ENCODE results near the gene SCAANT1.

Gene SCAANT1

GRCh38 chr3:63911873-63912767 lies at the start of gene SCAANT1:
Gene SCAANT1, minus strand, starts transcription at chr3:63912383.
- DNase-seq = peak; percentile 41

- no peak for DNase-seq
Measured at GRCh38 chr3:63961891-63962290, 49.7 kb upstream of the SCAANT1 start.

- no peak for DNase-seq
Measured at GRCh38 chr3:63960048-63960711, 48.0 kb upstream of the SCAANT1 start.

GRCh38 chr3:63959146-63959545 lies 47.0 kb upstream of the SCAANT1 start:
- DNase-seq = no peak

GRCh38 chr3:63955830-63956545 lies 43.8 kb upstream of the SCAANT1 start:
- DNase-seq = no peak

- no peak for DNase-seq
Measured at GRCh38 chr3:63955036-63955650, 43.0 kb upstream of the SCAANT1 start.

- DNase-seq = no peak
Measured at GRCh38 chr3:63954182-63954581, 42.0 kb upstream of the SCAANT1 start.

GRCh38 chr3:63952248-63952594 lies 40.0 kb upstream of the SCAANT1 start:
- no peak for DNase-seq

GRCh38 chr3:63951492-63952247 lies 39.5 kb upstream of the SCAANT1 start:
- DNase-seq = no peak

GRCh38 chr3:63950698-63951097 lies 38.5 kb upstream of the SCAANT1 start:
- no peak for DNase-seq

- DNase-seq = no peak
Measured at GRCh38 chr3:63949005-63949404, 36.8 kb upstream of the SCAANT1 start.

- no peak for DNase-seq
Measured at GRCh38 chr3:63947594-63947993, 35.4 kb upstream of the SCAANT1 start.

- no peak for DNase-seq
Measured at GRCh38 chr3:63946753-63947152, 34.6 kb upstream of the SCAANT1 start.

GRCh38 chr3:63945558-63946096 lies 33.4 kb upstream of the SCAANT1 start:
- no peak for DNase-seq

- no peak for DNase-seq
Measured at GRCh38 chr3:63943678-63944077, 31.5 kb upstream of the SCAANT1 start.

GRCh38 chr3:63942528-63942927 lies 30.3 kb upstream of the SCAANT1 start:
- no peak for DNase-seq

- no peak for DNase-seq
Measured at GRCh38 chr3:63940389-63940757, 28.2 kb upstream of the SCAANT1 start.

- DNase-seq = no peak
Measured at GRCh38 chr3:63937661-63938651, 25.8 kb upstream of the SCAANT1 start.

GRCh38 chr3:63936925-63937324 lies 24.7 kb upstream of the SCAANT1 start:
- peak; percentile 4 for DNase-seq

GRCh38 chr3:63934041-63934866 lies 22.1 kb upstream of the SCAANT1 start:
- DNase-seq = no peak

Data from NCI-H1105 (cell line).